ENCODE data around the gene CDHR4. TPM values are rescaled to one million over a fixed set of nuclear protein-coding genes. Genes with fewer than 3 reads are reported as not detected.

CDHR4 gene
- total and polyA plus RNA-seq, 9 donors: 0.16 to 37.7 (median 2.6) TPM; not detected in 3

- no peak for DNase-seq
- no peak overlapping the region for H3K27ac ChIP-seq
- WGBS, 3 donors: 90 to 93% (median 93%) methylated on average over 12 to 13 of the region's 13 CpGs
- no peaks in the 10 kb centered on the region for H3K27me3 ChIP-seq
- no peaks in the 10 kb centered on the region for H3K9me3 ChIP-seq
- H3K4me3 ChIP-seq: no peak overlapping the region
- intact Hi-C loops (cut with DNase I): no loop called here
- no peak for TF ChIP-seq CTCF (IDR thresholded peaks at IDR 0.05)
- TF ChIP-seq EP300 (IDR thresholded peaks at IDR 0.05): no peak
- TF ChIP-seq POLR2A (IDR thresholded peaks at IDR 0.05): no peak
- H3K36me3 ChIP-seq: no peaks in the 10 kb centered on the region
- no peaks in the 10 kb centered on the region for H3K4me1 ChIP-seq (ENCODE audit: insufficient read depth)
Observed at GRCh38 chr3:49793486-49794085, 6.1 kb downstream of the CDHR4 start.

GRCh38 chr3:49792371-49793150, 7.1 kb downstream of the CDHR4 start:
- Histone ChIP-seq H3K27ac (no peak overlapping the region), H3K9me3 (no peaks in the 10 kb centered on the region), H3K27me3 (no peaks in the 10 kb centered on the region), H3K4me1 (ENCODE audit: insufficient read depth) (no peaks in the 10 kb centered on the region), H3K4me3 (no peak overlapping the region), H3K36me3 (no peaks in the 10 kb centered on the region)
- WGBS, 3 donors: 88 to 90% (median 88%) methylated on average over 10 of the region's 10 CpGs
- intact Hi-C loops (cut with DNase I): no loop called here
- TF ChIP-seq EP300 (IDR thresholded peaks at IDR 0.05) (no peak), CTCF (IDR thresholded peaks at IDR 0.05) (no peak), POLR2A (IDR thresholded peaks at IDR 0.05) (no peak)
- peak in 2 of 5 donors; percentile 10 to 25 for DNase-seq

- no peak for TF ChIP-seq CTCF (IDR thresholded peaks at IDR 0.05)
- no peak for TF ChIP-seq EP300 (IDR thresholded peaks at IDR 0.05)
- no peak for TF ChIP-seq POLR2A (IDR thresholded peaks at IDR 0.05)
- Histone ChIP-seq H3K4me1 (ENCODE audit: insufficient read depth) (peaks cover 5% of the 10 kb centered on the region), H3K9me3 (no peaks in the 10 kb centered on the region), H3K27ac (no peak overlapping the region), H3K36me3 (no peaks in the 10 kb centered on the region), H3K4me3 (no peak overlapping the region), H3K27me3 (no peaks in the 10 kb centered on the region)
- intact Hi-C loops (cut with DNase I): no loop called here
- WGBS, 3 donors: 90 to 95% (median 93%) methylated on average over 4 of the region's 4 CpGs
- peak in 2 of 5 donors; percentile 4 to 7 for DNase-seq
Observed at GRCh38 chr3:49791571-49791970, 8.1 kb downstream of the CDHR4 start.

GRCh38 chr3:49790626-49791411, 8.9 kb downstream of the CDHR4 start:
- H3K27ac ChIP-seq: no peak overlapping the region
- TF ChIP-seq POLR2A (IDR thresholded peaks at IDR 0.05): no peak
- no peak for TF ChIP-seq EP300 (IDR thresholded peaks at IDR 0.05)
- no peak for TF ChIP-seq CTCF (IDR thresholded peaks at IDR 0.05)
- no peaks in the 10 kb centered on the region for H3K9me3 ChIP-seq
- no peaks in the 10 kb centered on the region for H3K36me3 ChIP-seq
- DNase-seq: peak in 2 of 5 donors; percentile 8 to 15
- 41 to 47% (median 46%) methylated on average over 9 of the region's 9 CpGs for WGBS, 3 donors
- intact Hi-C loops (cut with DNase I): no loop called here
- H3K27me3 ChIP-seq: no peaks in the 10 kb centered on the region
- no peak overlapping the region for H3K4me3 ChIP-seq
- peaks cover 5% of the 10 kb centered on the region for H3K4me1 ChIP-seq (ENCODE audit: insufficient read depth)

Measured in ovary (tissue), 9 donors.